Smooth muscle cell (in vitro differentiated cells): ENCODE results near the gene KANSL1L. TPM values are rescaled to one million over a fixed set of nuclear protein-coding genes. Genes with fewer than 3 reads are reported as not detected.
A peak's percentile ranks its signal among the peaks of the same experiment; 100 is the strongest.

ENCODE experiments used
- DNase-seq: peaks from one replicate; lab custom pipeline; 2025; ENCODE audit not compliant: unreplicated experiment; lab: John Stamatoyannopoulos, UW
- H2AFZ ChIP-seq: fragments of 200-600 bp; sonication (generic); 2 replicates; pipeline ENCODE4 v1.6.0; 2016; ENCODE audit warnings: antibody characterized with exemption, low read depth, mild to moderate bottlenecking
- H3F3A ChIP-seq: fragments of 200-600 bp; sonication (generic); 2 replicates; pipeline ENCODE4 v1.6.0; 2017; ENCODE audit warnings: antibody characterized with exemption, low read depth
- H3K27ac ChIP-seq: fragments of 200-600 bp; sonication (generic); 2 replicates; pipeline ENCODE4 v1.5.1; 2016; ENCODE audit warnings: low read depth, mild to moderate bottlenecking
- H3K27me3 ChIP-seq: fragments of 200-600 bp; sonication (generic); 2 replicates; pipeline ENCODE4 v1.6.1; 2016; ENCODE audit warnings: low read depth, mild to moderate bottlenecking
- H3K36me3 ChIP-seq: fragments of 200-600 bp; sonication (generic); 2 replicates; pipeline ENCODE4 v1.5.1; 2016; ENCODE audit warnings: low read depth
- H3K4me1 ChIP-seq: fragments of 200-600 bp; sonication (generic); 2 replicates; pipeline ENCODE4 v1.5.1; 2016; ENCODE audit warnings: low read depth
- H3K4me2 ChIP-seq: fragments of 200-600 bp; sonication (generic); 2 replicates; pipeline ENCODE4 v1.6.0; 2016; ENCODE audit warnings: mild to moderate bottlenecking
- H3K4me3 ChIP-seq: fragments of 200-600 bp; sonication (generic); 2 replicates; pipeline ENCODE4 v1.5.1; 2016; ENCODE audit warnings: mild to moderate bottlenecking
- H3K79me2 ChIP-seq: fragments of 200-600 bp; sonication (generic); 2 replicates; pipeline ENCODE4 v1.6.0; 2016; ENCODE audit warnings: low read depth, mild to moderate bottlenecking
- H3K9ac ChIP-seq: fragments of 200-600 bp; sonication (generic); 2 replicates; pipeline ENCODE4 v1.6.0; 2016; ENCODE audit warnings: low read depth
- H3K9me3 ChIP-seq: fragments of 200-600 bp; sonication (generic); replicated peaks from 2 replicates; pipeline ENCODE4 v1.5.1; 2016; ENCODE audit warnings: low read depth
- H4K20me1 ChIP-seq: fragments of 200-600 bp; sonication (generic); 2 replicates; pipeline ENCODE4 v1.6.0; 2016; ENCODE audit warnings: low read depth
- WGBS: methylation state at CpG from one replicate; pipeline ENCODE4 v1.1.7; 2016; ENCODE audit warnings: low lambda C conversion rate; 5-methylcytosine and 5-hydroxymethylcytosine counted together
- polyA plus RNA-seq: library from polyadenylated mRNA; unstranded; fragments of >200 nt; fragmentation: Nextera tagmentation; extraction: Ambion mirVana; gene quantifications from 2 replicates; pipeline ENCODE4 v1.2.1, GENCODE V29; 2016
- total RNA-seq: library from RNA; depleted of rRNA; stranded (reverse); fragments of >200 nt; gene quantifications from 2 replicates; pipeline ENCODE4 v1.2.3, GENCODE V29; 2014
- TF ChIP-seq, protein P1 (sequence below): fragments of 200-600 bp; sonication (generic); IDR thresholded peaks from 2 replicates; pipeline ENCODE4 v1.5.1; 2017; ENCODE audit warnings: borderline replicate concordance, mild to moderate bottlenecking, antibody characterized with exemption; ENCODE audit not compliant: insufficient read depth, poor library complexity, severe bottlenecking

Gene KANSL1L
- total and polyA plus RNA-seq, 2 experiments from 2014 or later = 3.6 to 27.0 TPM

DNA sequence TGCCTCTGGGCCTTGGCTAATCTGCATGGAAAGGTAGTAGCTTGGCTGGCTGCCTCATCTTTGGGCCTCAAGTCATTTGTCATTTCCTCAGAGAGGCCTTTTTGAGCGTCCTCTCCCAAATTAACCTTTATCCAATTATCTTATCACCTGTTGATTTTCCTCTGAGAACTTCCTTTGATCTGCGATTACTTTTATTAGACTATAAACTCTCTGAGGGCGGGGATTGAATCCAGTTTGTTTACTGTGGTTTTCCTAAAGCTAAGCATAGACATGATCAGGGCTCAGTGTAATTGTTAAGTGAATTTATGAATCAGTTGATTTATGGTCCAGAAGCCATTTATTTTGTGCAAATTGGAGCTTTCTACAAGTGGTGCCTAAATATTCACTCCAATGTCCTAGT is 161.3 kb downstream of the KANSL1L start:
- no peaks in the 10 kb centered on the region for H3F3A ChIP-seq
- 53% methylated on average over 3 of the region's 3 CpGs for WGBS
- DNase-seq = no peak
- H3K4me2 ChIP-seq = no peak overlapping the region
- peaks cover 78% of the 10 kb centered on the region for H3K79me2 ChIP-seq
- no peak overlapping the region for H3K4me3 ChIP-seq
- no peaks in the 10 kb centered on the region for H3K27me3 ChIP-seq
- H3K36me3 ChIP-seq = peaks cover 4% of the 10 kb centered on the region
- no peaks in the 10 kb centered on the region for H3K4me1 ChIP-seq
- TF ChIP-seq, protein P1, sequence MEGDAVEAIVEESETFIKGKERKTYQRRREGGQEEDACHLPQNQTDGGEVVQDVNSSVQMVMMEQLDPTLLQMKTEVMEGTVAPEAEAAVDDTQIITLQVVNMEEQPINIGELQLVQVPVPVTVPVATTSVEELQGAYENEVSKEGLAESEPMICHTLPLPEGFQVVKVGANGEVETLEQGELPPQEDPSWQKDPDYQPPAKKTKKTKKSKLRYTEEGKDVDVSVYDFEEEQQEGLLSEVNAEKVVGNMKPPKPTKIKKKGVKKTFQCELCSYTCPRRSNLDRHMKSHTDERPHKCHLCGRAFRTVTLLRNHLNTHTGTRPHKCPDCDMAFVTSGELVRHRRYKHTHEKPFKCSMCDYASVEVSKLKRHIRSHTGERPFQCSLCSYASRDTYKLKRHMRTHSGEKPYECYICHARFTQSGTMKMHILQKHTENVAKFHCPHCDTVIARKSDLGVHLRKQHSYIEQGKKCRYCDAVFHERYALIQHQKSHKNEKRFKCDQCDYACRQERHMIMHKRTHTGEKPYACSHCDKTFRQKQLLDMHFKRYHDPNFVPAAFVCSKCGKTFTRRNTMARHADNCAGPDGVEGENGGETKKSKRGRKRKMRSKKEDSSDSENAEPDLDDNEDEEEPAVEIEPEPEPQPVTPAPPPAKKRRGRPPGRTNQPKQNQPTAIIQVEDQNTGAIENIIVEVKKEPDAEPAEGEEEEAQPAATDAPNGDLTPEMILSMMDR = no peak
- H3K9me3 ChIP-seq = no peaks in the 10 kb centered on the region
- no peak overlapping the region for H3K9ac ChIP-seq
- H2AFZ ChIP-seq = no peak overlapping the region
- no peak overlapping the region for H3K27ac ChIP-seq
- H4K20me1 ChIP-seq = peaks cover 75% of the 10 kb centered on the region

GRCh38 chr2:210009126-210009525 is 162.1 kb downstream of the KANSL1L start:
- Histone ChIP-seq H3K4me2 (no peak overlapping the region), H3K27ac (no peak overlapping the region), H3K4me3 (no peak overlapping the region), H3F3A (no peaks in the 10 kb centered on the region), H3K9ac (no peak overlapping the region), H2AFZ (no peak overlapping the region), H3K79me2 (peaks cover 82% of the 10 kb centered on the region), H3K27me3 (no peaks in the 10 kb centered on the region), H3K4me1 (peaks cover under 1% of the 10 kb centered on the region), H4K20me1 (peaks cover 80% of the 10 kb centered on the region), H3K36me3 (peaks cover 4% of the 10 kb centered on the region), H3K9me3 (no peaks in the 10 kb centered on the region)
- 75% methylated on average over 6 of the region's 6 CpGs for WGBS
- TF ChIP-seq, protein P1 = no peak
- no peak for DNase-seq

DNA sequence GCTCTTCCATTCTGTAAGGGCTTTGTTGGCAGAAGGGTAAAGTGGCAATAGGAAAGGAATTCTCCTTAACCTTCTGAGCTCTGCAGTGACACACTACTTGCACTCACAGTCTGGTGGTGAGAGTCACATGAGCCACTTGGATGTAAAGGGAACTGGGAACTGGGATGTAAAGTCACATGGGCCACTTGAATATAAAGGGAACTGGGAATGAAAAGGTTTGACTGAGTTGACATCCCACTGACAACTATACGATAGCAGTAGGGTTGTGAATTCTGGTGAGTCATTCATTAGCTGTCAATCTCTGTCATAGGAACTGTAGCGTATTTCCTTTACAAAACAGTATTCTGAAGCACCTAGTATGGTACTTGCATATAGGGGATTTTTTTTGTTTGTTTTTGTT is 163.3 kb downstream of the KANSL1L start:
- H3K4me3 ChIP-seq = no peak overlapping the region
- no peak overlapping the region for H3K4me2 ChIP-seq
- no peaks in the 10 kb centered on the region for H3K9me3 ChIP-seq
- H2AFZ ChIP-seq = no peak overlapping the region
- peaks cover 10% of the 10 kb centered on the region for H3K4me1 ChIP-seq
- H3K9ac ChIP-seq = no peak overlapping the region
- H4K20me1 ChIP-seq = peaks cover 81% of the 10 kb centered on the region
- H3K36me3 ChIP-seq = peaks cover 4% of the 10 kb centered on the region
- no peak for DNase-seq
- H3F3A ChIP-seq = no peaks in the 10 kb centered on the region
- TF ChIP-seq, protein P1 = no peak
- no peak overlapping the region for H3K27ac ChIP-seq
- H3K27me3 ChIP-seq = no peaks in the 10 kb centered on the region
- 83% methylated on average over 2 of the region's 2 CpGs for WGBS
- peaks cover 95% of the 10 kb centered on the region for H3K79me2 ChIP-seq

- no peak for DNase-seq
- Histone ChIP-seq H3K4me1 (peaks cover 10% of the 10 kb centered on the region), H2AFZ (no peak overlapping the region), H3K4me2 (no peak overlapping the region), H3K79me2 (peaks cover 72% of the 10 kb centered on the region), H3K36me3 (no peaks in the 10 kb centered on the region), H3K27me3 (no peaks in the 10 kb centered on the region), H3K9me3 (no peaks in the 10 kb centered on the region), H3K27ac (no peak overlapping the region), H3F3A (no peaks in the 10 kb centered on the region), H4K20me1 (peaks cover 63% of the 10 kb centered on the region), H3K4me3 (no peak overlapping the region), H3K9ac (peak overlapping the region; percentile 30)
- WGBS = 88% methylated on average over 2 of the region's 2 CpGs
- TF ChIP-seq, protein P1 = no peak
Measured at GRCh38 chr2:210004881-210005280, 166.3 kb downstream of the KANSL1L start.
